Epithelial cell of proximal tubule (primary cell): ENCODE data around the gene SCYL3. TPM values are rescaled to one million over a fixed set of nuclear protein-coding genes. Genes with fewer than 3 reads are reported as not detected.
"Not testable (repeated sequence)": the region's sequence is repeated elsewhere in the genome, so short reads cannot be mapped to it uniquely, and the experiment has no call there.

Experiments
- DNase-seq: peaks from one replicate; pipeline ENCODE4 v3.0.0-alpha.2; 2011; ENCODE audit warnings: low read depth
- H3K4me3 ChIP-seq: 2 replicates; pipeline ENCODE4 v1.5.1; 2011; ENCODE audit warnings: low read depth, mild to moderate bottlenecking, low read length
- CTCF ChIP-seq: conservative IDR thresholded peaks from 2 replicates; pipeline ENCODE4 v1.5.1; 2012; ENCODE audit warnings: low read depth, mild to moderate bottlenecking, low read length
- total RNA-seq: library from RNA; depleted of rRNA; stranded (reverse); fragments of >200 nt; gene quantifications from 2 replicates; pipeline ENCODE4 v1.2.3, GENCODE V29; 2015

The SCYL3 gene
- total RNA-seq, 1 donor from 2014 or later, result 4.2 TPM

DNA sequence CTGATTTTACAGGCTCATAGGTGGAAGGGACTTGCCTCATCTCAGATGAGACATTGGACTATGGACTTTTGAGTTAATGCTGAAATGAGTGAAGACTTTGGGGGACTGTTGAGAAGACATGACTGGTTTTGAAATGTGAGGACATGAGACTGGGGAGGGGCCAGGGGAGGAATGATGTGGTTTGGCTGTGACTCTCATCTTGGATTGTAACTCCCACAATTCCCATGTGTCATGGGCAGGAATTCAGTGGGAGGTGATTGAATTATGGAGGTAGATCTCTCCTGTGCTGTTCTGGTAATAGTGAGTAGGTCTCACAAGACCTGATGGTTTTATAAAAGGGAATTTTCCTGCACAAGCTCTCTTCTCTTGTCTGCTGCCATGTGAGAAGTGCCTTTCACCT is 20.8 kb downstream of the SCYL3 start:
- H3K4me3 ChIP-seq, result no peak overlapping the region
- no peak for DNase-seq
- no peak for TF ChIP-seq CTCF

- DNase-seq, H3K4me3 ChIP-seq: not testable (repeated sequence)
Observed at GRCh38 chr1:169871988-169872387, 21.7 kb downstream of the SCYL3 start.

DNA sequence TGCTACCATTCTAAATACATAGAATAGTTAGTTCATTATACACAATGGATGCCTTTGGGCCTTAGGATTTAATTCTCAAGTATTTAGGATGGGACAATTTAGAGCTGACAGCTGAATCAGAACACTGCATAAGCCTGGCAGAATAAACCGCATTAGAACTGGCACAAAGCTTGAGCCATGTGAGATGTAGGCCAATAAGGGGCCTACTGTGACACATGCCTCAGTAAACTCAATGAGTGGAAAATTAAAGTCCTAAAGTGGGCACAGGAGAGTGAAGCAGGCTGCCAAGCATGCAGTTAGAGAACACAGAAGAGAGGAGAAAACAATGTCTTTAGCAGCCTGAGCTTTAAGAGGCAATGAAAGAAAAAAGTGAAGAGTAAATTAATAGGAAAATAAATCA is 24.3 kb downstream of the SCYL3 start:
- no peak for TF ChIP-seq CTCF
- no peak for DNase-seq
- no peak overlapping the region for H3K4me3 ChIP-seq

- no peak for TF ChIP-seq CTCF
- no peak for DNase-seq
- H3K4me3 ChIP-seq, result no peak overlapping the region
Observed at GRCh38 chr1:169868978-169869377, 24.7 kb downstream of the SCYL3 start.

DNA sequence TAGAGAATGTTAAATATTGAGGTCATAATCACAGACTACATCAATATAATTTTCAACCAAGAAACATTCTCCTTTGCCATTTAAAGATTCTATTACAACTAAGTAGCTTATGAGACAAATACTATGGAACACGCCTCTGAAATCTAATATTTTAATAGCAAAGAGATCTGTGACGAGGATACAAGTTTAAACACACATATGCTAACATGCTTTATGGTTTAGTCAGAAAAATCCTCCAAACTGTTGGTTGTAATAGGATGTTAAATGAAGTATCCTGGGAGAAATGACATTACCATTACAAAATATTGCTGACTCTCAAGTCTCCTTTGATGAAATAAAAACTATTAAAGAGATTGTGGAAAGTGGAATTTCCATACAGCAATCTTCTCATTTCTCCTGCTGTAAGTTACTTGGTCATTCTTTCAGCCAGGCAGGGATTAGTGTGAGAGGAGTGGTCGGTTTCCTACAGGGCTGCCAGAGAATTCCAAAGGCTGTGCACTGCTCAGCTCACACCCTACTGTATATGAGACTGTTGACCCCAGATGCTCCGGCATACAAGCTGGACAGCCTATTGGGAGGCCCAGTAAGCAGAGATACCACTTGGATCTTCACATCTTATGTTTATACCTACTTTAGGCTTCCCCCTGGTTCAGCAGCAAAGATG is 26.6 kb downstream of the SCYL3 start:
- no peak overlapping the region for H3K4me3 ChIP-seq
- DNase-seq, result no peak
- no peak for TF ChIP-seq CTCF

DNA sequence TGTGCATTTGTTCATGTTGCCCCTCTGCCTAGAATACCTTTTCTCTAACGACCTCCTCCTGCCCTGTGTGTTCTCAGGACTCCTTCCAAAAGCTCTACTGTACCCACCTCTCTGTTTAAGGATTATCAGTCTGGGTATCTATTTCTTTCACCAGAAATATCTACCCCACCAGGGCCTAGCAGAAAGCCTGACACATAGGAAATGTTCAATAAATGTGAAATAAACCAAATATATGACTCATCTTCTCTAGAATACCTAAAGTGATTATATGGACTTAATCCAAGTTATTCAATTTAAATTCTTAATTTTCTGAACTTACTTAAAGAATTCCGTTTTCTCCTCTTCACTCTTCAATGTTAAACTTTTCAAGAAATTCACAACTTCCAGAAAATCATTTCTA is 27.1 kb downstream of the SCYL3 start:
- TF ChIP-seq CTCF, result no peak
- H3K4me3 ChIP-seq, result no peak overlapping the region
- no peak for DNase-seq

DNA sequence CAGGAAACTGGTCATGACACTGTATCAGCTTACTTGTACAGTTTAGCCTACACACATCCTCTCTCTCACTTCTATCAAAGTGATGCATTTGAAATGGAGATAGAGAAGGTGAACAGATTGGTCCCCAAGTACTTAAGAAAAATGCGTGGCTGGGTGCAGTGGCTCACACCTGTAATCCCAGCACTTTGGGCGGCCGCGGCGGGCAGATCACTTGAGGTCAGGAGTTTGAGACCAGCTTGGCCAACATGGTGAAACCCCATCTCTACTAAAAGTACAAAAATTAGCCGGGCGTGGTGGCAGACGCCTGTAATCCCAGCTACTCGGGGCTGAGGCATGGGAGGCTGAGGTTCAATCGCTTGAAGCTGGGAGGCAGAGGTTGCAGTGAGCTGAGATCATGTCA is 29.2 kb downstream of the SCYL3 start:
- H3K4me3 ChIP-seq, DNase-seq: not testable (repeated sequence)

- TF ChIP-seq CTCF, result no peak
- no peak for DNase-seq
- no peak overlapping the region for H3K4me3 ChIP-seq
Observed at GRCh38 chr1:169860750-169861149, 32.9 kb downstream of the SCYL3 start.
